BJ (cell line): Measurements from ENCODE around the gene TMEM213. TPM values are rescaled to one million over a fixed set of nuclear protein-coding genes. Genes with fewer than 3 reads are reported as not detected.

Experiments
- CTCF ChIA-PET: fragments of 350-600 bp; formaldehyde crosslinking; extraction: SDS; loops from one replicate; lab custom pipeline; 2021; ENCODE audit warnings: antibody characterized with exemption, inconsistent platforms; lab: Yijun Ruan, JAX
- POLR2A ChIA-PET: fragments of 300-600 bp; sonication (Branson Sonifier 250); formaldehyde crosslinking; extraction: SDS; loops from one replicate; lab custom pipeline; 2021; ENCODE audit warnings: antibody characterized with exemption; lab: Charles Lee
- DNase-seq: peaks from one replicate; pipeline ENCODE4 v3.0.0-alpha.2; 2011; ENCODE audit warnings: low read depth
- H3K27me3 ChIP-seq: 2 replicates; pipeline ENCODE4 v1.6.0; 2011; ENCODE audit warnings: low read length; ENCODE audit not compliant: control insufficient read depth, insufficient read depth
- H3K36me3 ChIP-seq: 2 replicates; pipeline ENCODE4 v1.5.1; 2011; ENCODE audit warnings: low read length; ENCODE audit not compliant: control insufficient read depth, insufficient read depth
- H3K4me3 ChIP-seq: 2 replicates; pipeline ENCODE4 v1.5.1; 2011; ENCODE audit warnings: low read depth, mild to moderate bottlenecking, control low read depth, low read length
- CTCF ChIP-seq: IDR thresholded peaks from 2 replicates; pipeline ENCODE4 v1.5.1; 2011; ENCODE audit warnings: low read depth, mild to moderate bottlenecking, control low read depth, inconsistent platforms, low read length, moderate library complexity; ENCODE audit not compliant: insufficient read depth
- polyA plus RNA-seq: library from polyadenylated mRNA; depleted of rRNA; stranded (reverse); fragments of >200 nt; gene quantifications from 2 replicates; pipeline ENCODE4 v1.2.3, GENCODE V29; 2011

TMEM213 gene
- polyA plus RNA-seq, 1 experiment, result not detected

GRCh38 chr7:138878856-138879255 lies 81.1 kb downstream of the TMEM213 start:
- H3K36me3 ChIP-seq, result peaks cover 2% of the 10 kb centered on the region
- DNase-seq, result no peak
- no peaks in the 10 kb centered on the region for H3K27me3 ChIP-seq
- no peak overlapping the region for H3K4me3 ChIP-seq
- POLR2A ChIA-PET, result no interaction called here
- TF ChIP-seq CTCF, result no peak
- CTCF ChIA-PET, result interaction anchor here (1.8 kb wide), 1 partner anchor 139 kb away, joined by 4 read pairs; no protein-coding TSS in a partner anchor

GRCh38 chr7:138879356-138879755 lies 81.6 kb downstream of the TMEM213 start:
- H3K4me3 ChIP-seq, result no peak overlapping the region
- no peaks in the 10 kb centered on the region for H3K27me3 ChIP-seq
- ChIA-PET POLR2A (no interaction called here), CTCF (interaction anchor here (1.8 kb wide), 1 partner anchor 138 kb away, joined by 4 read pairs; no protein-coding TSS in a partner anchor)
- H3K36me3 ChIP-seq, result peaks cover 2% of the 10 kb centered on the region
- DNase-seq, result no peak
- no peak for TF ChIP-seq CTCF

GRCh38 chr7:138880881-138881578 lies 83.2 kb downstream of the TMEM213 start:
- DNase-seq, result no peak
- CTCF ChIA-PET, result interaction anchor here (1.2 to 2.0 kb wide), 2 partner anchors 10 to 11 kb away, joined by 4 to 5 read pairs; no protein-coding TSS in a partner anchor
- POLR2A ChIA-PET, result no interaction called here
- no peaks in the 10 kb centered on the region for H3K27me3 ChIP-seq
- TF ChIP-seq CTCF, result no peak
- H3K4me3 ChIP-seq, result no peak overlapping the region
- peaks cover 2% of the 10 kb centered on the region for H3K36me3 ChIP-seq

- ChIA-PET CTCF (interaction anchor here (2.0 kb wide), 1 partner anchor 9 kb away, joined by 5 read pairs; no protein-coding TSS in a partner anchor), POLR2A (no interaction called here)
- H3K36me3 ChIP-seq, result peaks cover 2% of the 10 kb centered on the region
- no peaks in the 10 kb centered on the region for H3K27me3 ChIP-seq
- no peak for TF ChIP-seq CTCF
- DNase-seq, result no peak
- no peak overlapping the region for H3K4me3 ChIP-seq
Measured at GRCh38 chr7:138881579-138882188, 83.9 kb downstream of the TMEM213 start.

- Histone ChIP-seq H3K4me3 (no peak overlapping the region), H3K36me3 (peaks cover 2% of the 10 kb centered on the region), H3K27me3 (no peaks in the 10 kb centered on the region)
- ChIA-PET POLR2A (no interaction called here), CTCF (interaction anchor here (2.0 kb wide), 1 partner anchor 9 kb away, joined by 5 read pairs; no protein-coding TSS in a partner anchor)
- no peak for DNase-seq
- no peak for TF ChIP-seq CTCF
Measured at GRCh38 chr7:138882249-138882648, 84.5 kb downstream of the TMEM213 start.
